Measurements from ENCODE around the gene S100A3.

- TF ChIP-seq POLR2AphosphoS5 (IDR thresholded peaks at IDR 0.05) (no peak), RAD21 (conservative IDR thresholded peaks at IDR 0.05) (no peak), REST (IDR thresholded peaks at IDR 0.05; ENCODE audit: borderline replicate concordance) (no peak), EZH2 (IDR thresholded peaks at IDR 0.05; ENCODE audit: borderline replicate concordance, insufficient read depth, low read length, poor library complexity, severe bottlenecking) (no peak), SMC3 (conservative IDR thresholded peaks at IDR 0.05; ENCODE audit: poor library complexity) (no peak), CTCF (IDR thresholded peaks at IDR 0.05; ENCODE audit: poor library complexity, severe bottlenecking) (no peak), MXI1 (conservative IDR thresholded peaks at IDR 0.05; ENCODE audit: poor library complexity, severe bottlenecking) (no peak), TAF1 (IDR thresholded peaks at IDR 0.05; ENCODE audit: low read depth) (no peak)
These were observed 3.7 kb downstream of the S100A3 start, which contains the start of gene S100A4 for GRCh38 chr1:153545067-153546055.

Data from neural cell (in vitro differentiated cells).